Measurements from ENCODE around the gene GNAT3.

GRCh38 chr7:80432166-80432565, 79.7 kb downstream of the GNAT3 start:
- no peak for TF ChIP-seq SP2 (IDR thresholded peaks at IDR 0.05; ENCODE audit: low read length)
- no peak for TF ChIP-seq CHD1 (IDR thresholded peaks at IDR 0.05; ENCODE audit: low read depth, low read length)
- TF ChIP-seq, protein P1, sequence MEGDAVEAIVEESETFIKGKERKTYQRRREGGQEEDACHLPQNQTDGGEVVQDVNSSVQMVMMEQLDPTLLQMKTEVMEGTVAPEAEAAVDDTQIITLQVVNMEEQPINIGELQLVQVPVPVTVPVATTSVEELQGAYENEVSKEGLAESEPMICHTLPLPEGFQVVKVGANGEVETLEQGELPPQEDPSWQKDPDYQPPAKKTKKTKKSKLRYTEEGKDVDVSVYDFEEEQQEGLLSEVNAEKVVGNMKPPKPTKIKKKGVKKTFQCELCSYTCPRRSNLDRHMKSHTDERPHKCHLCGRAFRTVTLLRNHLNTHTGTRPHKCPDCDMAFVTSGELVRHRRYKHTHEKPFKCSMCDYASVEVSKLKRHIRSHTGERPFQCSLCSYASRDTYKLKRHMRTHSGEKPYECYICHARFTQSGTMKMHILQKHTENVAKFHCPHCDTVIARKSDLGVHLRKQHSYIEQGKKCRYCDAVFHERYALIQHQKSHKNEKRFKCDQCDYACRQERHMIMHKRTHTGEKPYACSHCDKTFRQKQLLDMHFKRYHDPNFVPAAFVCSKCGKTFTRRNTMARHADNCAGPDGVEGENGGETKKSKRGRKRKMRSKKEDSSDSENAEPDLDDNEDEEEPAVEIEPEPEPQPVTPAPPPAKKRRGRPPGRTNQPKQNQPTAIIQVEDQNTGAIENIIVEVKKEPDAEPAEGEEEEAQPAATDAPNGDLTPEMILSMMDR (IDR thresholded peaks at IDR 0.05; ENCODE audit: control extremely low read depth in 1 of 3, insufficient read depth in 1 of 3, low read depth in 1 of 3, low read length in 3 of 3), result no peak

Data from H1 (cell line).